Measurements from ENCODE around the gene TMEM121B.
"Not testable (repeated sequence)": the region's sequence is repeated elsewhere in the genome, so short reads cannot be mapped to it uniquely, and the experiment has no call there.

Gene TMEM121B

DNA sequence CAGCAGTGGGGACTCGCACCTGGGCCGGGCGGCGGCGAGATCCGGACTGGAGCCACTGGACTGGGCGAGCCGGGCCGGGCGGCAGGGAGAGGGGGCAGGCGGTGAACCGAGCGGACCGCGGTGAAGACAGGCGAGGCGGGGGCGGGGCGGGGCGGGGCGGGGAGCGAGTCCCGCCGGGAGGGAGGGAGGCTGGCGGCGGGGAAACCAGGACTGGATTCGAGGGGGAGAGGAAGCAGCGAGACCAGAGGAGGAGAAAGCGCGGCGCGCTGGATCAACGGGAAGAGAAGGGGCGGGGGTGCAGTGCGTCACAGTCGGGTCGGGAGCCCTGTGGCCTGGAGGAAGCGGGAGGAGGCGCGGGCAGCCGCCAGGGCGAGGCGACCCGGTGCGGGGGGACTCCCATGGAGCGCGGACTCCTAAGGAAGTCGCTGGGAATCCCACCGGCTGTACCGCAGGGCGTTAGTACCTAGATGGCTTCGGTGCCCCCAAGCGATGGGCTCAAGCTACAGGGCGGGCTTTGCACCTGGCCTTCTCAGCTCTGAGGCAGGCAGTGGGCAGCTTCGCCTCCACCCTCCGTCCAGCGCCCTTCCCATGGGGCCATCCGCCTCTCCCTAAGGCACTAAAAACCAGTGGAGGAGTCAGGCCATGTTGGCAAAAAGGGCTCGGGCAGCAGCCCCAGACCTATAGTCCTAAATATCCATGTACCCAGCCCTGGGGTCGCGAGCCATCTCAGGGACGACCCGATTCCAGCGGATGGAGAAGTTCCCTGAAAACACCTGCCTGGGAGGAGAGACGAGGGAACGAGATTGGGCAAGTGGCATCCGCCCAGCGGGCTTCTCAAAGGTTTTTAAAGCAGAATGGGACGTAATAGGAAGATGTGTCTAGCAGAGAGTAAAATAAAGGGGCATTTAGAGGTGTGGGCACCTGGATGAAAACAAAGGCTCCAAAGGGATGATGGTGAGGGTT lies at the start of gene TMEM121B:
Gene TMEM121B (minus strand): TSS at position 128 of the 963 bp plus-strand sequence. CDS start 233 bp downstream, outside the sequence.
- FAIRE-seq: no peak

DNA sequence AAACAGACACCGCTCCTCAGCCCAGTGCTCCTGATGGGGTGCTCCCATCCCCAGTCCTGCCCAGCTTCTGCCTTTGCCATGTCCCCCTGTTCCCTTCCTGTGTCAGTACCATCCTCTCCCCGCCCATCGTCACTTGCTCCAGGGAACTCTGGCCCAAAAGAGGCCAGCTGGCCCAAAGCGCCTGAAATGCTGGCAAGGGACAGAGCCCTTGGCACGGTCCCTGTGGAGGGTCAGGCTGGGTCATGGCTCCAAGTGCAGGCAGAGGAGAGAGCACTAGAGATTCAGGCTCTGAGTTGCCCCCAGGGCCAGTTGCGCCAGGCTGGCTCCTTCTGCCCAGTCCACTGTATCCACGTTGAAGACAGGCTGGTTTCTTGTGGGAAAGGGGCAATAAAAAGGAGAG lies 46.3 kb upstream of the TMEM121B start:
- FAIRE-seq: no peak

DNA sequence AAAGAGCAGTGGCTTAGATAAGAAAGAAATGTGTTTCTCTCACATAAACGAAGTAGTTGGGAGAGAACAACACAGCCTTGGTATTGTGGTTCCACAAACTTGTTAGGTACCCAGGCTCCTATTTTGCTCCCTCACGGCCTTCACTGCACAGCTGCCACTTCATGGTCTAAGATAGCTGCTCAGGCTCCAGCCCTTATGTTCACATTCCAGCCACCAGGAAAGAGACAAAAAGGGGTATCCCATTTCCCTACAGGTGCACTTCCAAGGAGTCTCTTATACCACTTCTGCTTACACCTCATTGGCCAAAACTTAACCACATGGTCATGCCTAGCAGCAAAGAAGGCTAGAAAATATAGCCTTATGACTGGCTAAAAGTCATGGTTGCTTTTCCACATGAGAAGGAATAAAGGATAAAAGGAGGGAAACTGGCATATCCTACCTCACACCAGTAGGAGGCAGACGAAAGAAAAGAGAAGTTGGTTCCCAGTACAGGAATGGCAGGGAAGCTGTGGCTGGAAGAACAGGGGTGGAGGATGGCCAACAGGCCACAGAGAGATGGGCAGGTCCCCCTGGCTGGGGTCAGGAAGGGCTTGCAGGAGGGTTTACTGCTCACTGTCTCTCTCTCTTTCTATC lies 43.3 kb upstream of the TMEM121B start:
- FAIRE-seq: no peak

DNA sequence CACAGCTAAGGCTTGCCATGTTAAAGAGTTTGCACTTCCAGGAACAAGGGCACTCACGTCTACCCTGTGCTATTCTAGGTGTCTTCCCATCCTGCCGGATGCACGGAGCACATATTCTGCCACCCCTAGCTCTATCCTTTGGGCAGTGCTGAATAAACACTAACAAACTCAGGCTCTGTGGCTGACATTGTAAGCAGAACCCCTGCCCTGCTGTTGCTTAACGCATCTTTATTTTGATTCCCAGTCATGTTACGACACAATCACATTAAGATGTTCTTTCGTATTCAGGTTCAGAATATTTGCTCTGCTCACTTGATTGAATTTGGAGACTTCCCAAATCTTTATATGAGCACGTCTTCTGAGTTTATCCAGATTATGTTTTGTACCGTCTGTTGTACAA lies 41.6 kb upstream of the TMEM121B start:
- no peak for FAIRE-seq

DNA sequence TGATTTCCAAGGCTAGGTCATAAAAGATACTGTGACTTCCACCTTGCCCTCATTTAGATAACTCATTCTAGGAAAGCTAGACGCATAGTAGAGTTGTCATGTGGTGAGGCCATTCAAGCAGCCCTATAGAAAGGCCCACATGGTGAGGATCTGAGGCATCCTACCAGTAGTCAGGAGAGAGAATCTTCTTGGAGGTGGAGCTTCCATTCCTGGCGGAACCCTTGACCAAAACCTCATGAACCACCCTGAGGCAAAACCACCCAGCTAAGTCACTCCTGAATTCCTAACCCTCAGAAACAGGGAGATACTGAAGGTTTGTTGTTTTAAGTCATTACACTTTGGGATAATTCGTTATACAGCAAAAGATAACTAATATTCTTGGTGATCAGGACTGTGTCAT lies 40.8 kb upstream of the TMEM121B start:
- no peak for FAIRE-seq

DNA sequence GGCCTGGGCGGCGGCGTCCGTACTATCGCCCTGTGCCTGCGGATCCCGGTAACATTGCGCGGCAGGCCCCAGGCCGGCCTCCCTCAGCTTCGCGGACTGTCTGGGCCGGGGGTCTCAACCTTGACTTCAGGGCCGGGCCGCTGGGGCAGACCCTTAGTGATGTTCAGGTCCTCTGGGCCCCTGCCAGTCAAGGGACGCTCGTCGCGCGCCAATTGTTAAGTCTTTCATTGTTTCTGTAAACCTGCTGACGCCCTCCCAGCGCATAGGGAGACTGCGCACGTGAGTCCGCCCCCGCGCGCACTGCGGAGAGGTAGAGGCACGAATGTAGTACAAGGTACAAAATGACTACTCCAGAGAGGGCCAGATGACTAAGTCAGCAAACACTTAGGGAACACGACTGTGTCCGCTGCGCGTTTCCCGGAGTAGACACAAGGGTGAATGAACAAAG lies 38.4 kb upstream of the TMEM121B start:
- FAIRE-seq: no peak

DNA sequence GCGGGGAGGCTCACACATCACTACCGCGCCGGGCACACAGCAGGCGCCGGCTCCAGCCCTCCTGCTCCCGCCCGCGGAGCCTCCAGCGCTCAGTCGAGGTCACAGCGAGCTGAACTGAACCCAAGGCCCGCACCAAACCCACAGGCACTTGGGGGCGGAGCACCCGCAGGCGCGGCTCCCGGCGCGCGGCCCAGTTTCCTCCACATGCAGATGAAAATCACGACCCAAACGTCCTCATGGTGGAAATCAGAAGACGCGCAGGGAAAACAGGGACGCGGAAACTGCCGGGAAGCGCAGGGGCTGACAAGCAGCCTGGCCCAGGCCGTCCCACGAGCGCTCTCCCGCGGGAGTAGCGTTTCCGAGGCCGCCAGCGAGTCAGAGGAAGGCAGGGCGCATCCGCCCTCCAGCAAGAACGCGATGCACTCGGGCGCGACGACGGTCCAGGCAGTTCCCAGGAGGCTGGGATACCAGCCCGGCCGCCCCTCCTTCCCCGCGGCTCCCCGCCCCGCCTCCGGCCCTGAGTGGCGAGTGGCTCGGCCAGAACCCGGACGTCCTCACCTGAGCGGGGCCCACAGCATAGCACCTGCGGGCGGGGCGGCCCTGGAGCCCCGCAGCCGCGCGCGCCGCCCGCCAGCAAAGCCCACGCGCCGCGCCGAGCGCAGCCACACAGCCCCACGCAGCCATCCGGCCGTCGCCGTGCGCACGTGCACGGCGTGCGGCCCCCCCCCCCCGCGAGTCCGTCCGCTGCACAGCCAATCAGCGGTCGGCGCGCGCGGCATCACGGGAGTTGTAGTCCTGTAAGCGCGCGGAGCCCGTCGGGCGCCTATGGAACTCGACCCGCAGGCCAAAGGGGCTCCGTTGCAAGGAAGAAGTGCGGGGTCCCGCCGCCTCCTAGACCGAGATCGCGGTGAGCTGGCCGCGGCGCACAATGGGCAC lies 37.7 kb upstream of the TMEM121B start, which contains the start of gene HDHD5:
Gene HDHD5 (minus strand): TSS at position 710 of the 936 bp plus-strand sequence. CDS start 26 bp downstream, at position 684.
- no peak for FAIRE-seq

DNA sequence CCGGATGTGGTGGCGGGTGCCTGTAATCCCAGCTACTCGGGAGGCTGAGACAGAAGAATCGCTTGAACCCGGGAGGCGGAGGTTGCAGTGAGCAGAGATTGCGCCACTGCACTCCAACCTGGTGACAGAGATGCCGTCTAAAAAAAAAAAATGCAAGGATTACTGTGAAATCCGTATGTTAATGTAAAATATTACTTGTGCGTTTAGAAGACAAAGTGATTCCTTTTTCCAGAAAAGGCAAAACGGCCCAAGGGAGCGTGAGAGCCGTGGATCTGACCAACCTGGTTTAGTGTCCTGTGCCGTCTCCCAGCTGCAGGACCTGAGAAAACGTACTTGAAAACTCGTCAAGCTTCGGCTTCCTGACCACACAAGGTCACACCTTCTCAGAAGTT lies 37.0 kb upstream of the TMEM121B start:
- FAIRE-seq: no peak

DNA sequence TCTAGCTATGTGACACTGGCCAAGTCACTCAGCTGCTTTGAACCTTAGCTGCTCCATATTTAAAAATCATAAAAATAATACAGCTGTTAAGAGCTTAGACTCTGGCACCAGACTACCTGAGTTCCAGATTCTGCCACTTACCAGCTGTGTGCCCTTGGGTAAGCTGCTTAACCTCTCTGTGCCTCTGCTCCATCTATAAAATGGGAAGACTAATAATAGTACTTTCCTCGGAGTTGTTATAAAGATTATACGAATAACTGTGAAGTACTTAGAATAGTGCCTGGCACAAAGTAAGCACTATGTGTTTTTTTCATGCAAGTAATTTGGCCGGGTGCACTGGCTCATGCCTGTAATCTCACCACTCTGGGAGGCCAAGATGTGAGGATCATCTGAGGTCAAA lies 36.6 kb upstream of the TMEM121B start:
- FAIRE-seq: no peak

DNA sequence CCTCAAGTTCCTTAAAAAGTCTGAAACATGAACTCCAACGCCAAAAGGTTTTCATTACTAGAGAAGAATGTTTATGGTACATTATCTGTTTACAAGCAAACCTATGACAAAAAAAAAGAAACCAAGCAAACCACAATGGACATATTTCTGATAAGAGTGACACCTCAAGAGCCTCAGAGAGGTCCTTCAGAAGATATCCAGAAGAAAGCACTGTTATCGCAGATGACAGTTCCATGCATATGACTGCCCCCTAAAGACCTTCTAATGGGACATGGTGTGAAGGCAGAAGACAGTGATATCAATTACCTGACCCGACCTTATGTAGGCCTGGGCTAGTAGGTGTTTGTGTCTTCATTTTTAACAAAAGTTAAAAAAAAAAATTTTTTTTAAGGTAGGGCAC lies 34.8 kb upstream of the TMEM121B start:
- no peak for FAIRE-seq

DNA sequence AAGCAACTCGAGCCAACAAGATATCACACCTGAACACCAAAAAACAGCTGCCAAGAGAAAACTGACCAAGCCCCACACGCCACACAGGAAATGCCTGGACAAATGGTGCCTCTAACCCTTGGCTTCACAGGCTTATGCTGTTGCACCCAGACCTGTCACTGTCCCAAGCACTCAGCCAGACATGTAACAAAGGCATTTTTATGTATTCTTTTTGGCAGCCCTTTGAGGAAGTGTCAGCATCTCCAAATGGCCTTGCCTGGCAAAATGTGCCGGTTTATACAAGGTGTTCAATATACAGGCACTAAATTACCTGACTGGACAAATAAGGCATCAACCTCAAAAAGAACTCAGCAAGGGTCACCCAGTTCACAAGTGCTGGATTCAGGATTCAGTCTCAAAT lies 31.8 kb upstream of the TMEM121B start:
- no peak for FAIRE-seq

DNA sequence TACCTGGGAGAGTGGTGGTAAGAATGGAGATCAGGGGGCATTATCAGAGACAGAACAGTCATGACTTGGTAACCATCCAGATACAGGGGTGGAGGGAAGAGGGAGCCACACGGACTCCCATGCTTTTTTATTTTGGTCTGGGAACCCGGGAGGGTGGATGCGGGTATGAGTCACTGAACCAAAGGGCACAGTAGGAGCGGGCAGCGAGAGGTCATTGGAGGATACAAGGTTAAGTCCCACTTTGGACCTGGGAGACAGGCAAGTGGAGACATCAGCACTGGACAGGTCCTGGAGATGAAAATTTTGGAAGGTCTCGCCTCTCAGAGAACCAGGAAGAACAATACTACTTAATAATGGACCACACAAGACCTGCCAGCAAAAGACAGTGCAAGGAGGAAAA lies 31.2 kb upstream of the TMEM121B start:
- no peak for FAIRE-seq

DNA sequence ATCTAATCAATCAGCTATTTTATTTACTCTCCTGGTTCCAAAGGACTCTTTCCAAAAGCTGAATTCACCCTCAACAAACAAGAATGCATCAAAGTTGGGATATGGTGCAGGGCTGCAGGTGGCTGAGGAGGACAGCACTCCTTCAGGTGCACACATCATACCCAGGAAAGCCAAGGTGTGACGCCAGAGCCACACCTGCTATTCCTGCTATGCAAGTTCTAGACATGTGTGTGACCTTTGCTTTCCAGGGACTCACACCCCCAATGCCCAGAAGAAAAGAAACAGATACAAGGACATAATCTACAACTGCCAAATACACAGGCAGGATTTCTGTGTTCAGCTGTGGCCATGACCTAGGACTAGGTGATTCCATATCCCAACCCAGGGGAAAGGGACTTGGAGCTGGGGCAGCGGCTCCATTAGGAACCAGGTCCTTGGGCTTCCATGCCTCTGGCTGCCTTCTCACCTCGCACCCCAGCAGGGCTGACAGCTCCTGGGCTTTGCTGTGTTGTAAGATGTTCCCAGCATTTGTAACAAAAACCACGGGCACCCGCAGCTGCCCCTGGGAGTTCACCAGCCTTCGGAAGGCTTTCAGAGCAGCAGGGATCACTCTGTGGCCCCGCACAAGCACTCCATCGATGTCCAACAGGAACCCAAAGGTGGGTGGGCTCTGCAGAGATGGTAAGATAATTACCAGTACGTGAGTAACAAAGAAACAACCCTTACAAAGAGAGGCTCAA lies 28.1 kb upstream of the TMEM121B start:
- no peak for FAIRE-seq

DNA sequence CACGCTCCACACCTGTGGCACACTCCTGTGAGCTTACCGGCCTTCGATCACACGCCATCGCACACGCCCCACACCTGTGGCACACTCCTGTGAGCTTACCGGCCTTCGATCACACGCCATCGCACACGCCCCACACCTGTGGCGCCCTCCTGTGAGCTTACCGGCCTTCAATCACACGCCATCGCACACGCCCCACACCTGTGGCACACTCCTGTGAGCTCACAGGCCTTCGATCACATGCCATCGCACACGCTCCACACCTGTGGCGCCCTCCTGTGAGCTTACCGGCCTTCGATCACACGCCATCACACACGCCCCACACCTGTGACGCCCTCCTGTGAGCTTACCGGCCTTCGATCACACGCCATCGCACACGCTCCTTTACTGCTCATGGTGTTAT lies 26.3 kb upstream of the TMEM121B start:
- FAIRE-seq: not testable (repeated sequence)

DNA sequence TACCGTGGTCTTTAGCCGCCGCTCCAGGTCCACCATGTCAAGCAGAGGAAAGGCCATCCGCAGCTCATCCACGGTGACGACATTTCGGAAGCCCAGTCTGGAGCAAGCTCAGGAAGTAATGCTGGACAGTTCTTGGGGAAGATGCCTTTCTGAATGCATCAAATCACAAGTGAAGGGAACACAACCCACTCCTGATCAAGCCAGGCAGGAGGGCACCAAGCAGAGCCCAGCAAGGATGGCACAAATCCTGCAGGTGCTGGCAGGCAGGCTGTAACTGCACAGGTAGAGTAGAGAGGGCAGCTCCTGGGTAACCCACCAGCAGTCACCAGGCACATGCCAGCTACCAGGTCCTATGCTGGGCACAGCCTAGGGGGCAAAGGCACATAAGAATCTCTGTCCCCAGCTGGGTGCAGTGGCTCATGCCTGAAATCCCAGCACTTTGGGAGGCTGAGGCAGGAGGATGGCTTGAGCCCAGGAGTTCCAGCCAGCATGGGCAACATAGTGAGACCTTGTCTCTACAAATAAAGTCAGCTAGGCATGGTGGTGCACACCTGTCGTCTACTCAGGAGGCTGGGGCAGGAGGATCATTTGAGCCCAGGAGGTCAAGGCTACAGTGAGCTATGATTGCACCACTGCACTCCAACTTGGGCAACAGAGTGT lies 24.0 kb upstream of the TMEM121B start:
- no peak for FAIRE-seq

DNA sequence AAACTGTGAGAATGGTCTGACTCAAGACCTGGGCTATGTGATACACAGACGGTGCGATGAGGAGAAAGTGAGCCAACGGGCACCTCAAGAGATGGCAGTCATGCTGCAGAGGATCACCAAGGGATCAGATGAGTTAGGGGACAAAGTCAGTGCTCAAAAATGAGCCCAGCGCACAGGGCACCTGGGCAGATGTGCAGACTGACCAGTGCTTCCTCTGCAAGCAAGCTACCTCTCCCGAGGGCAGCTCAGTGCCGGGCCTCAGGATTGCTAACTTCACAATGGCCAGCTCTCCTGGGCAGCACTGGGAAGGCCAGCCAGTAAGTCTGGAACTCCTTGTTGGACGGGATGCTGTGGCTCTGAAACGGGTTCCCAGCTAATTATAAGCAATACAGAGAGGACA lies 22.7 kb upstream of the TMEM121B start:
- FAIRE-seq: no peak

DNA sequence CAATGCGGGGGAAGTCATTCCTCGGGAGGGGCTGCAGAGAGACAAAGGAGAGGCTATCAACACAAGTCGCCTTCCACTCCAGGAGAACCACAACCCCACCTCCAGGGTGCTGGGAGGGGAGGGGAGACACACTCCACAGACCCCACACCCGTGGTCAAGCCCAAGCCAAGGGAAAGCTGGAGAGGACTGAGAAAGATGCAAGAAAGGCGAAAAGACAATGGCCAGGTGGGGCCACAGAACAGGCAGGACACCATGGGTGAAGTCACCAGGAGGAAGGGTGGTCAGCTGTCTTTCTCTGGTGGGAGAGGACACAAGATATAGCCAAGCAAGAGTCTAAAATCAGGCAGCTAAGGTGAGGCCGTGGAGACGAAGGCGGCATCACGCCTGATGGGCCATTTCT lies 21.9 kb upstream of the TMEM121B start:
- FAIRE-seq: no peak

DNA sequence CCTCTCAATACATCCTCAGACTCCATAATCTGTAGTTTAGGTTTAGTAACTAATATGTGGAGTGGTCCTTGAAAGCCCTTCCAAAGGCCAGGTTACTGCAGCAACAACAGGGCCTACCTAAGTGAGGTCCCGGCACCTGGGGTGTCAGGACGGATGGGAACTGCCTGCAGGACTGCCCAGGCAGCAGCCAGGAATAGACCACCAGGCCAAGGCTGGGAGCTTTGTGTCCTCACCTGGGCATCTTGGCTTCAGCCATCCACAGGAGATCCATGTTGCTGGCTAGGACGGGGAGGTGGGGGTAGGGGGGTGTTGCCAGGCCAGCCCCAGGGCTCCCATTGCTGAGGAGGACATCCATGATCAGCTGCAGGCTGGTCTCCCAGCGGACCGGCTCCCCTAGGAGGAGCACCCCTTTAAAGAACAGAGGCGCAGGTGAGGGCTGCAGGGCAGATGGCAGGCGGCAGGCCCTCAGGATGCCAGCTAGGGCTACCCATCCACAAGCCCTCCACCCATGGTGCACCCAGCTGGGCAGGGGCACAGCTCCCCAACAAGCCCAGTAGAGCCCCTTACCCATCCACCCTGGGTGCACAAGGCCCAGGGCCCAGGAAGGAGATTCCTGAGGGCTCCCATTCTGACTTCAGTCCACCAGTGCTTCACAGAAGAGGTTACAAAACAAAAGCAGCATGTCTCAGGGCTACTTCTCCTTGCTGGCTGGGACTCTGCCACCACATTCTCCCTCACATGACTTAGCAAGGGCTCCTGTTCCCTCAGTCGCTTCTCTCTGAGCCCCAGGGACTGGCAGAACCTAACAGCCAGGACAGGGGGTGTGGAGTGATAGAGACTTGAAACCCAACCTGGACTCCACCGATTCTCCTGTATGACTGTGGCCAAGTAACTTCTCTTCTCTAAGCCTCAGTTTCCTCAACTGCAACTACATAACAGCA lies 19.9 kb upstream of the TMEM121B start:
- FAIRE-seq: no peak

DNA sequence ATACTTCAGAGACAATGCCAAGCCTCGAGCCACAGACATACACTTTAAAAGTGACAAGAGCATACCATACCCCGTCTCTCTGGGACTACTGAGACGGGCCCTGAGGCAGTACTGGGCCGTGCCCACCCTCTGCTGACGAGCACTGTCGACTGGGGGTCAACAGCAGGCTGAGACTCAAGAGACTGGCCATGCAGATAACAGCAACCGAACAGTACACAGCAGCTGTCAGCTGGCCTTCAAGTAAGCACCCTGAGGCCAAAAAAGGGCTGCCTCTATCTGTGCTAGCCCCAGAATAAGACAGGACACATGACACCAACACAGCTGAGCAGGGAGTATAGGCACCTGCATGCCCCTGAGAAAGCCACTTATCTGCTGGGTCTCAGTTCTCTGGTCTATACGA lies 18.9 kb upstream of the TMEM121B start:
- FAIRE-seq: no peak

DNA sequence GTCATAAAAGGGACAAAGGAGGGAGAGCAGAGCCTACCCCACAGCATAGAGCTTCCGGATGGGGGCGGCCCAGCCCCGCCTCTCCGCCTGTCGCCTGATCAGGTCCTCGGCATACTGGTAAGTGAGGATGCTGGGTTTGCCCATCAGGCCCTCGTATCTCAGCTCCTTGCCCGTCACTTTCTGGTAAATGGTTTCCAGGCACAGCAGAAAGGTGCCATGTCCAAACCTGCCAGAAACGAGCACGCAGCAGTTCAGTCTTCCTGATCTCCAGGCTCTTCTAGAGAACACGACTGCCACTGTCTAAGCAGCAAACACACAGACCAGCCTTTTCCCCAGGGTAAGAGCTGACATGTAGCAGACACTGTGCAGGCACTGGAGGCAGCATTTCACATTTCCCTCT lies 17.4 kb upstream of the TMEM121B start:
- no peak for FAIRE-seq

Measured in colon (tissue), 2 donors.